GM12875 (cell line): ENCODE results near the gene TCF25.

Experiments used
- H3K4me3 ChIP-seq: one replicate; pipeline ENCODE4 v1.5.1; 2011; ENCODE audit warnings: low read depth, low read length, control low read depth
- TF ChIP-seq, protein P1 (sequence below): IDR thresholded peaks from 2 replicates; pipeline ENCODE4 v1.5.1; 2011; ENCODE audit warnings: low read depth, mild to moderate bottlenecking, control low read depth, inconsistent platforms, low read length, moderate library complexity, borderline replicate concordance; ENCODE audit not compliant: insufficient read depth

The TCF25 gene

DNA sequence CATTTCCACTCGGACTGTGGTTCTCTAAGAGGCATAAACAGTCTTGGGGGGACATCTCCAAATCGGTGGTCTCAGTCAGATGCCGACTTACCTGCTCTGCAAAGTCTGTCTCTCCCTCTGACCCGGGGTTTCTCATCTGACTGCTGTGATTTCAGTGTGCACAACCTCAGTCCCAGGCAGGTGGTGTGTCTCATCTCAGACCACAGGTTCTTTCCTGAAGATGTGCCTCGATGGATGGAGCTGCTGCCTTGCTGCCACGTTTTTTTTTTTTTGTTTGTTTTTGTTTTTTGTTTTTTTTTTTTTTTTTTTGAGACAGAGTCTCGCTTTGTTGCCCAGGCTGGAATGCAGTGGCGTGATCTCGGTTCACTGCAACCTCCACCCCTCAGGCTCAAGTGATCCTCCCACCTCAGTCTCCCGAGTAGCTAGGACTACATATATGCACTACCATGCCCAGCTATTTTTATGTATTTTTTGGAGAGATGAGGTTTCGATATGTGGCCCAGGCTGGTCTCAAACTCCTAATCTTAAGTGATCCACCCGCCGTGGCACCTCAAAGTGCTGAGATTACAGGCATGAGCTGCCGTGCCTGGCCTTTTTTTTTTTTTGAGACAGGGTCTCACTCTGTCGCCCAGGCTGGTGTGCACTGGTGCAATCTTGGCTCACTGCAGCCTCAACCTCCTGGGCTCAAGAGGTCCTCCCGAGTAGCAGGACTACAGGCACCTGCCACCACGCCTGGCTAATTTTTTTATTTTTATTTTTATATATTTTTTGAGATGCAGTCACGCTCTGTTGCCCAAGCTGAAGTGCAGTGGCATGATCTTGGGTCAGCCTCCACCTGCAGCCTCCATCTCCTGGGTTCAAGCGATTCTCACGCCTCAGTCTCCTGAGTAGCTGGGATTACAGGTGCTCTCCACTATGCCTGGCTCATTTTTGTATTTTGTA lies 29.7 kb upstream of the TCF25 start:
- H3K4me3 ChIP-seq, result no peak overlapping the region
- TF ChIP-seq, protein P1, sequence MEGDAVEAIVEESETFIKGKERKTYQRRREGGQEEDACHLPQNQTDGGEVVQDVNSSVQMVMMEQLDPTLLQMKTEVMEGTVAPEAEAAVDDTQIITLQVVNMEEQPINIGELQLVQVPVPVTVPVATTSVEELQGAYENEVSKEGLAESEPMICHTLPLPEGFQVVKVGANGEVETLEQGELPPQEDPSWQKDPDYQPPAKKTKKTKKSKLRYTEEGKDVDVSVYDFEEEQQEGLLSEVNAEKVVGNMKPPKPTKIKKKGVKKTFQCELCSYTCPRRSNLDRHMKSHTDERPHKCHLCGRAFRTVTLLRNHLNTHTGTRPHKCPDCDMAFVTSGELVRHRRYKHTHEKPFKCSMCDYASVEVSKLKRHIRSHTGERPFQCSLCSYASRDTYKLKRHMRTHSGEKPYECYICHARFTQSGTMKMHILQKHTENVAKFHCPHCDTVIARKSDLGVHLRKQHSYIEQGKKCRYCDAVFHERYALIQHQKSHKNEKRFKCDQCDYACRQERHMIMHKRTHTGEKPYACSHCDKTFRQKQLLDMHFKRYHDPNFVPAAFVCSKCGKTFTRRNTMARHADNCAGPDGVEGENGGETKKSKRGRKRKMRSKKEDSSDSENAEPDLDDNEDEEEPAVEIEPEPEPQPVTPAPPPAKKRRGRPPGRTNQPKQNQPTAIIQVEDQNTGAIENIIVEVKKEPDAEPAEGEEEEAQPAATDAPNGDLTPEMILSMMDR, result no peak

DNA sequence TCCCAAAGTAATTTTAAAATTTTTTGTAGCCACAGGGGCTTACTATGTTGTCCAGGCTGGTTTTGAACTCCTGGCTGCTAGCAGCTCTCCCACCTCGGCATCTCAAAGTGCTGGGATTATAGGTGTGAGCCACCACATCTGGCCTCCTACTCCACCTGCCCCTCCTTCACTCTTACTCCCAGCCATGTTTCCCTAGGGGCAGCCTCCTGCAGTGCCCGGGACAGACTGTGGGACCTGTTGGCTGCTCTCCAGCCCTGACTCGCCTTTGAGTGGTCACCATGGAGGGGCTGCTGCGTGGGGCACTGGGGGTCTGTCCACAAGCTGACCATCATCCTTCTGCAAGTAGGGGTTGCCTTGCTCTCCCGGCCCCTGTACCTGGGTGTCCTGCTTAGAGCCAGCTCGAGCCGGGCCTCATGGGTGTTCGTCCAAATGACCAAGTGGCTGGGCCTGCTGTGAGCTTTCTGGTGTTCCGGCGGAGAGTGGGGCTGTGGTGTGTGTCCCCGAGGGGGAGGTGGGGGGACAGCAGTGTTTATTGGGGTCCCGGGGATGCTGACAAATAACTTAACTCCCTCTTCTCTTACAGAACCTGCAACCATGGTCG lies 28.6 kb upstream of the TCF25 start:
- TF ChIP-seq, protein P1, result no peak
- no peak overlapping the region for H3K4me3 ChIP-seq

DNA sequence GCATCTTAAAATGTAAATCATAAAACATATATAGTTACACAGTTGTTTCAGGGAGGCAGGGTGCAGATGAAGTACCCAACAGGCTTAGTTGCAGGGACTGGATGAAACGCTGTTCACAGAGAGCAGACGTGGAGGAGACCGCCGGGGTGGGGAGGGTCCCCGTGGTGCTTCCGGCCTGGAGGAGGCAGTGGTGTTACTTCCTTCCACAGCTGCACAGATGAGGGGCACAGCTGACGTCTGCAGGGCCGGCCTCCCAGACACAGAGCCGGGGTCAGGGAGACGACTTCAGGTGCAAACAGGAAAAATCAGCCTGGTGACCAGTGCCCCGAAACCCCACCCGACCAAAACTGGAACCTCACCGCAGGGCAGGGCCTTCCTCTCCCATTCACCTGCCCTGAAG lies 28.0 kb upstream of the TCF25 start:
- TF ChIP-seq, protein P1, result no peak
- H3K4me3 ChIP-seq, result no peak overlapping the region

DNA sequence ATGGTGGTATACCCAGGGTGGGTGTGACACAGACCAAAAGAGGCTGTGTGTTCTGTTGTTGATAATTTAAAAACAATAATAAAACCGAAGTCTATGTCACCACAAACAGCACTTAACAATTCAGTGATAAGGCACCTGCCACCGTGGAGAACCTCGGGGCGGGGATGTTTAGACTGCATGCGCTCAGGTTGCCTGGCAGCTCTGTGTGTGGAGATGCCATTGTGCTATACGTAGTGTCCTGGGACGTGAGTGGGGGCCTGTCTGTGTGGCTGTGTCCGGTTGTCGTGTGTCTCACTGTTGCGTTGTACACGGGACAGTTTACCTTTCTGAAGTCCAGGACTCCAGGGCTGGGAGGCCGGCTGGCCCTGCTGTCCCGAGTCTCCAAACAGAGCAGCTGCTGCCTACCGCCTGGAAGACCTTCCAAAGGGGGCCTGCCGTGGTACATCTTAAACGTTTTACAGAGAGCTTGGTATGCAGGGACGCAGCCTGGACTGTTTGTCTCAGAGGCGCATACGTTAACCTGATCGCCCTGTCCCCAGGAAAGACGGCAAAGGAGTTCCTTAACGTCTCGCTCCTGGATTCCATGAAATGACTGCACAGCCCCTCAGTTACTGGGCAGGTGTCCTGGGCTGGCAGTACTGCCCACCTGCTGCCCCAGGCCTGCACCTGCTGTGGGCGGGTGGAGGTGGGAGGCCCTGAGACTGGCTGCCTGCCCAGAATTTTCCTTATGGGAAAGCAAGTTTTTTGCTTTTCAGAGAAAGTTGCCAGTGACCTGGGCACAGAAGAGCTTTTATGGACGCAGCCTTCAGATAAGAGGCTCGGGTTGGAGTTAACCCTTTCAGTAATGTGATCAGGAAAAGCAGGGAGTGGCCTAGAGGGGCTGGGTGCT lies 26.1 kb upstream of the TCF25 start:
- TF ChIP-seq, protein P1, result no peak
- no peak overlapping the region for H3K4me3 ChIP-seq

DNA sequence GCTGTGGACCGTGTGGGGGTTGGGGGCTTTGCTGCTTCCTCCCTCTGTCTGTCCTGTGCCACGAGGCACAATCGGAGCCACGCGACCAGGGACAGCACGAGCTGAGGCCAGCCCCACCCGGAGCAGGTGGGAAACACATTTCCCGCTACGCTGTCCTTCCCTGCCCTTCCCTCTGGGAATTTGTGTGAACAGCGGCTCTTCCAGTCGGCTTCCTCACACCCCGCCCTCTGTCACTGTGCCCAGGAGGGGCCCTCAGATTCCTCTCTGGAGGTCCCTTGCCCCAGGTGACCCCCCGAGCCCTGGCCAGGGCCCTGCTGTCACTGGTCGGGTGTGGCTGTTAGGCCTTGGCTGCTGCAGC lies 25.5 kb upstream of the TCF25 start:
- no peak overlapping the region for H3K4me3 ChIP-seq
- TF ChIP-seq, protein P1, result no peak

DNA sequence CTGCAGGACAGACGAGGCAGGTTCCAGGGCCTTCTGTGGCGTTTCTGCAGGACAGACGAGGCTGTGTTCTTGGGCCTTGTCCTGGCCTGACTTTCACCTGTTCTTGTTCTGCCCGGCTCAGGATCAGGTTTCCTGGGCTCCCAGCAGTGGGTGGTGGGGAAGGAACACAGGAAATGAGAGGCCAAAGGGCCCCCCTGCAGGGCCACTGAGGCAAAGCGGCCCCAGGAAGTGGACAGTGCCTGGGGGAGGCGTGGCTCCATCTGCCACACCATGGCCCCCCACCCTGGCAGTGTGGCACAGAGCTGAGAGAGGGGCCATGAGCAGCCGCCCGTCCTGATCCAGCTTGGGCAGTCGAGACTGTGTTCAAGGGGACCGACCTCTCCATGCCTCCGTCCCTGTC lies 24.4 kb upstream of the TCF25 start:
- H3K4me3 ChIP-seq, result no peak overlapping the region
- TF ChIP-seq, protein P1, result no peak
